ENCODE results near the gene CTTNBP2. TPM values are rescaled to one million over a fixed set of nuclear protein-coding genes. Genes with fewer than 3 reads are reported as not detected.

CTTNBP2 gene
- total and polyA plus RNA-seq, 10 of the 15 experiments (the other 5 are each of a cell fraction or from before 2014, with no cell fraction given) = 0.04 to 0.43 TPM; not detected in 8

DNA sequence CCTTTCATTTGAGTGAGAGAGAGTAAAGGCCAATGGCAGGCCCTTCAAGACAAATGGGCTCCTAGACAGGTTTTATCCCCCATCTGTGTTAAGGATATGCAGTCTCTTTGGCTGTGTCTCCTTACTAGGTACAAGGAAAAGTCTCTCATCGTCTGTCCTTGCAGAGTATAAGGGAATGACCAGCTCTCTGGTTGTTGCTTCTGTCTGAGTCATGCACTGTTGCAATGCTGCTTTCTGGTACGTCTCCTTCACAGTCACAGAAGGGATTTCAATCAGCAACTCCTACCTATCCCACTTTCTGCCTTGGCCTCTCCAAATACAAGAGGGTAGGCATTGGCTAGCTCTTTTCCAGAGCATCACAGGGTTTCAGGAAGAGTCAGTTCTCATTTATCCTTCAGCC lies 48.1 kb downstream of the CTTNBP2 start (continued):
- TF ChIP-seq, protein P1, sequence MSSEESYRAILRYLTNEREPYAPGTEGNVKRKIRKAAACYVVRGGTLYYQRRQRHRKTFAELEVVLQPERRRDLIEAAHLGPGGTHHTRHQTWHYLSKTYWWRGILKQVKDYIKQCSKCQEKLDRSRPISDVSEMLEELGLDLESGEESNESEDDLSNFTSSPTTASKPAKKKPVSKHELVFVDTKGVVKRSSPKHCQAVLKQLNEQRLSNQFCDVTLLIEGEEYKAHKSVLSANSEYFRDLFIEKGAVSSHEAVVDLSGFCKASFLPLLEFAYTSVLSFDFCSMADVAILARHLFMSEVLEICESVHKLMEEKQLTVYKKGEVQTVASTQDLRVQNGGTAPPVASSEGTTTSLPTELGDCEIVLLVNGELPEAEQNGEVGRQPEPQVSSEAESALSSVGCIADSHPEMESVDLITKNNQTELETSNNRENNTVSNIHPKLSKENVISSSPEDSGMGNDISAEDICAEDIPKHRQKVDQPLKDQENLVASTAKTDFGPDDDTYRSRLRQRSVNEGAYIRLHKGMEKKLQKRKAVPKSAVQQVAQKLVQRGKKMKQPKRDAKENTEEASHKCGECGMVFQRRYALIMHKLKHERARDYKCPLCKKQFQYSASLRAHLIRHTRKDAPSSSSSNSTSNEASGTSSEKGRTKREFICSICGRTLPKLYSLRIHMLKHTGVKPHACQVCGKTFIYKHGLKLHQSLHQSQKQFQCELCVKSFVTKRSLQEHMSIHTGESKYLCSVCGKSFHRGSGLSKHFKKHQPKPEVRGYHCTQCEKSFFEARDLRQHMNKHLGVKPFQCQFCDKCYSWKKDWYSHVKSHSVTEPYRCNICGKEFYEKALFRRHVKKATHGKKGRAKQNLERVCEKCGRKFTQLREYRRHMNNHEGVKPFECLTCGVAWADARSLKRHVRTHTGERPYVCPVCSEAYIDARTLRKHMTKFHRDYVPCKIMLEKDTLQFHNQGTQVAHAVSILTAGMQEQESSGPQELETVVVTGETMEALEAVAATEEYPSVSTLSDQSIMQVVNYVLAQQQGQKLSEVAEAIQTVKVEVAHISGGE (CRISPR knock-in tag; IDR thresholded peaks at IDR 0.05) = no peak

DNA sequence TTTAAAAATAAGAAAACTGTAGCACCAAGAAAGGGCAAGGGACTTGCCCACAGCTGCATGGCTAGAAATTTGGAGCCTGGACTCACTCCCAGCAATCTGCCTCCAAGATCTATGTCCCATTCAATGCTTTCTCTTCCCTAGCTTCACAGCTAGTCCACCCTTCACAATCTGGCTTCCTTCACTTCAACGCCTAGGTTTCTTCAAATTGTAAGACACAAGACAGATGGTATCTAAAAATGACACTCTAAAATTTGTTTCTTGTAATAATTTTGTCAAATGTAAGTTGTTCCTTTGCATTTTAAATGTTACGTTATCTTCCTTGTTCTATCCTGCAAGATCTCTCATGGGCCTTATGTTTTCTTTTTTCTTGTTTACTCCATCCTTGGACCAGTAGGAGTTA lies 48.6 kb downstream of the CTTNBP2 start:
- SMC1A ChIA-PET (ENCODE audit: uncharacterized antibody, unreplicated experiment) = no interaction called here
- BruUV-seq (replicated peaks) = no TSS peak
- H2AFZ ChIP-seq (ENCODE audit: control insufficient read depth, low read depth, low read length) = no peak overlapping the region
- no peaks in the 10 kb centered on the region for H3K9me3 ChIP-seq (replicated peaks; ENCODE audit: control insufficient read depth, insufficient read depth, low read length)
- H3K79me2 ChIP-seq (ENCODE audit: control insufficient read depth, insufficient read depth, low read length) = no peaks in the 10 kb centered on the region
- RAD21 ChIA-PET (ENCODE audit: unreplicated experiment) = no interaction called here
- FAIRE-seq = no peak
- POLR2A ChIA-PET = no interaction called here
- WGBS (ENCODE audit: insufficient coverage, insufficient replicate concordance, low lambda C conversion rate, missing lambda C conversion rate) = 42% methylated on average over 2 of the region's 2 CpGs
- no peak for DNase-seq (ENCODE audit: low read depth, low spot score)
- intact Hi-C loops (cut with micrococcal nuclease; ENCODE audit: unreplicated experiment) = no loop called here
- H3K4me1 ChIP-seq (ENCODE audit: control insufficient read depth, insufficient read depth, low read length) = no peaks in the 10 kb centered on the region
- no peak overlapping the region for H3K4me3 ChIP-seq
- in situ Hi-C loops (cut with MboI) = no loop called here
- H3K36me3 ChIP-seq (ENCODE audit: control insufficient read depth in 2 of 2, insufficient read depth in 2 of 2, low read length in 1 of 2) = no peaks in the 10 kb centered on the region
- H3K9ac ChIP-seq (ENCODE audit: control insufficient read depth, insufficient read depth, low read length) = no peak overlapping the region
- CTCF ChIA-PET = no interaction called here
- no peak for ATAC-seq
- H4K20me1 ChIP-seq (ENCODE audit: control insufficient read depth, insufficient read depth) = no peaks in the 10 kb centered on the region
- peaks cover 2 to 4% of the 10 kb centered on the region in 2 experiments; a peak in 2 of 4 replicates for H3K27me3 ChIP-seq (replicated peaks in 1 of 2; ENCODE audit: control insufficient read depth in 2 of 2, insufficient read depth in 2 of 2, low read length in 1 of 2)
- no peak overlapping the region for H3K4me2 ChIP-seq (ENCODE audit: control insufficient read depth, insufficient read depth)
- no peak overlapping the region for H3K27ac ChIP-seq (ENCODE audit: control insufficient read depth, insufficient read depth)
- TF ChIP-seq FOXK2 (IDR thresholded peaks at IDR 0.05) = no peak
- TF ChIP-seq LARP7 (IDR thresholded peaks at IDR 0.05) = no peak
- TF ChIP-seq NFYB (IDR thresholded peaks at IDR 0.05; ENCODE audit: insufficient read depth, low read depth, low read length) = no peak
- TF ChIP-seq CREB1 (IDR thresholded peaks at IDR 0.05; ENCODE audit: low read depth) = no peak
- TF ChIP-seq GATAD2B (conservative IDR thresholded peaks at IDR 0.05; ENCODE audit: low read depth) = no peak
- no peak for TF ChIP-seq RUNX3 (IDR thresholded peaks at IDR 0.05; ENCODE audit: low read length)
- TF ChIP-seq, protein P2, sequence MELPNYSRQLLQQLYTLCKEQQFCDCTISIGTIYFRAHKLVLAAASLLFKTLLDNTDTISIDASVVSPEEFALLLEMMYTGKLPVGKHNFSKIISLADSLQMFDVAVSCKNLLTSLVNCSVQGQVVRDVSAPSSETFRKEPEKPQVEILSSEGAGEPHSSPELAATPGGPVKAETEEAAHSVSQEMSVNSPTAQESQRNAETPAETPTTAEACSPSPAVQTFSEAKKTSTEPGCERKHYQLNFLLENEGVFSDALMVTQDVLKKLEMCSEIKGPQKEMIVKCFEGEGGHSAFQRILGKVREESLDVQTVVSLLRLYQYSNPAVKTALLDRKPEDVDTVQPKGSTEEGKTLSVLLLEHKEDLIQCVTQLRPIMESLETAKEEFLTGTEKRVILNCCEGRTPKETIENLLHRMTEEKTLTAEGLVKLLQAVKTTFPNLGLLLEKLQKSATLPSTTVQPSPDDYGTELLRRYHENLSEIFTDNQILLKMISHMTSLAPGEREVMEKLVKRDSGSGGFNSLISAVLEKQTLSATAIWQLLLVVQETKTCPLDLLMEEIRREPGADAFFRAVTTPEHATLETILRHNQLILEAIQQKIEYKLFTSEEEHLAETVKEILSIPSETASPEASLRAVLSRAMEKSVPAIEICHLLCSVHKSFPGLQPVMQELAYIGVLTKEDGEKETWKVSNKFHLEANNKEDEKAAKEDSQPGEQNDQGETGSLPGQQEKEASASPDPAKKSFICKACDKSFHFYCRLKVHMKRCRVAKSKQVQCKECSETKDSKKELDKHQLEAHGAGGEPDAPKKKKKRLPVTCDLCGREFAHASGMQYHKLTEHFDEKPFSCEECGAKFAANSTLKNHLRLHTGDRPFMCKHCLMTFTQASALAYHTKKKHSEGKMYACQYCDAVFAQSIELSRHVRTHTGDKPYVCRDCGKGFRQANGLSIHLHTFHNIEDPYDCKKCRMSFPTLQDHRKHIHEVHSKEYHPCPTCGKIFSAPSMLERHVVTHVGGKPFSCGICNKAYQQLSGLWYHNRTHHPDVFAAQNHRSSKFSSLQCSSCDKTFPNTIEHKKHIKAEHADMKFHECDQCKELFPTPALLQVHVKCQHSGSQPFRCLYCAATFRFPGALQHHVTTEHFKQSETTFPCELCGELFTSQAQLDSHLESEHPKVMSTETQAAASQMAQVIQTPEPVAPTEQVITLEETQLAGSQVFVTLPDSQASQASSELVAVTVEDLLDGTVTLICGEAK (IDR thresholded peaks at IDR 0.05; ENCODE audit: borderline replicate concordance) = no peak
- TF ChIP-seq, protein P3, sequence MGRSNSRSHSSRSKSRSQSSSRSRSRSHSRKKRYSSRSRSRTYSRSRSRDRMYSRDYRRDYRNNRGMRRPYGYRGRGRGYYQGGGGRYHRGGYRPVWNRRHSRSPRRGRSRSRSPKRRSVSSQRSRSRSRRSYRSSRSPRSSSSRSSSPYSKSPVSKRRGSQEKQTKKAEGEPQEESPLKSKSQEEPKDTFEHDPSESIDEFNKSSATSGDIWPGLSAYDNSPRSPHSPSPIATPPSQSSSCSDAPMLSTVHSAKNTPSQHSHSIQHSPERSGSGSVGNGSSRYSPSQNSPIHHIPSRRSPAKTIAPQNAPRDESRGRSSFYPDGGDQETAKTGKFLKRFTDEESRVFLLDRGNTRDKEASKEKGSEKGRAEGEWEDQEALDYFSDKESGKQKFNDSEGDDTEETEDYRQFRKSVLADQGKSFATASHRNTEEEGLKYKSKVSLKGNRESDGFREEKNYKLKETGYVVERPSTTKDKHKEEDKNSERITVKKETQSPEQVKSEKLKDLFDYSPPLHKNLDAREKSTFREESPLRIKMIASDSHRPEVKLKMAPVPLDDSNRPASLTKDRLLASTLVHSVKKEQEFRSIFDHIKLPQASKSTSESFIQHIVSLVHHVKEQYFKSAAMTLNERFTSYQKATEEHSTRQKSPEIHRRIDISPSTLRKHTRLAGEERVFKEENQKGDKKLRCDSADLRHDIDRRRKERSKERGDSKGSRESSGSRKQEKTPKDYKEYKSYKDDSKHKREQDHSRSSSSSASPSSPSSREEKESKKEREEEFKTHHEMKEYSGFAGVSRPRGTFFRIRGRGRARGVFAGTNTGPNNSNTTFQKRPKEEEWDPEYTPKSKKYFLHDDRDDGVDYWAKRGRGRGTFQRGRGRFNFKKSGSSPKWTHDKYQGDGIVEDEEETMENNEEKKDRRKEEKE (IDR thresholded peaks at IDR 0.05) = no peak
- TF ChIP-seq ZZZ3 (IDR thresholded peaks at IDR 0.05; ENCODE audit: control insufficient read depth, insufficient read length, low read depth) = no peak
- no peak for TF ChIP-seq HDAC6 (IDR thresholded peaks at IDR 0.05; ENCODE audit: unreplicated experiment)
- TF ChIP-seq, protein P4, sequence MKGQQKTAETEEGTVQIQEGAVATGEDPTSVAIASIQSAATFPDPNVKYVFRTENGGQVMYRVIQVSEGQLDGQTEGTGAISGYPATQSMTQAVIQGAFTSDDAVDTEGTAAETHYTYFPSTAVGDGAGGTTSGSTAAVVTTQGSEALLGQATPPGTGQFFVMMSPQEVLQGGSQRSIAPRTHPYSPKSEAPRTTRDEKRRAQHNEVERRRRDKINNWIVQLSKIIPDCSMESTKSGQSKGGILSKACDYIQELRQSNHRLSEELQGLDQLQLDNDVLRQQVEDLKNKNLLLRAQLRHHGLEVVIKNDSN (IDR thresholded peaks at IDR 0.05; ENCODE audit: borderline replicate concordance, extremely low read length, insufficient read depth, low read depth, low read length) = no peak
